PFSK-1 (cell line): ENCODE results near the gene TUBE1. TPM values are rescaled to one million over a fixed set of nuclear protein-coding genes. Genes with fewer than 3 reads are reported as not detected.
A peak's percentile ranks its signal among the peaks of the same experiment; 100 is the strongest.

Source experiments
- FOXP2 ChIP-seq: optimal IDR thresholded peaks from 2 replicates; pipeline ENCODE3; 2011; ENCODE audit warnings: borderline replicate concordance, control low read depth, inconsistent platforms; ENCODE audit not compliant: insufficient read depth; ENCODE audit errors: extremely low read length, extremely low read depth
- POLR2AphosphoS5 ChIP-seq: IDR thresholded peaks from 2 replicates; pipeline ENCODE4 v1.6.1; 2012; ENCODE audit warnings: low read depth, mild to moderate bottlenecking, control low read depth, low read length, moderate library complexity
- REST ChIP-seq, 2 experiments: IDR thresholded peaks; 2 replicates each; pipeline versions ENCODE4 v1.6.1 to v1.8.0; 2011 to 2012; ENCODE audit warnings: low read depth in 2 of 2, low read length in 2 of 2, control low read depth in 1 of 2, inconsistent platforms in 1 of 2, mild to moderate bottlenecking in 1 of 2, moderate library complexity in 1 of 2; ENCODE audit not compliant: insufficient read depth in 1 of 2
- SIN3A ChIP-seq: IDR thresholded peaks from 2 replicates; pipeline ENCODE4 v1.6.1; 2012; ENCODE audit warnings: mild to moderate bottlenecking, low read length, moderate library complexity, borderline replicate concordance; ENCODE audit not compliant: insufficient read depth
- TAF1 ChIP-seq: IDR thresholded peaks from 2 replicates; pipeline ENCODE4 v1.6.1; 2012; ENCODE audit warnings: low read length, control low read depth, borderline replicate concordance; ENCODE audit not compliant: insufficient read depth
- polyA plus RNA-seq: library from polyadenylated mRNA; unstranded; fragments of >200 nt; gene quantifications from one replicate; pipeline ENCODE4 v1.2.1, GENCODE V29; 2012; ENCODE audit warnings: low read depth, missing spikeins; ENCODE audit not compliant: insufficient read length

The TUBE1 gene
- polyA plus RNA-seq, result 28.3 TPM

- peak; percentile 87 for TF ChIP-seq POLR2AphosphoS5
- TF ChIP-seq TAF1, result 0 out of 2 replicates have a peak, but pooled peaks have one; percentile 26
- no peak for TF ChIP-seq REST (IDR thresholded peaks at IDR 0.05; ENCODE audit: insufficient read depth in 1 of 2, low read depth in 2 of 2, low read length in 2 of 2)
- TF ChIP-seq SIN3A, result 0 out of 2 replicates have a peak, but pooled peaks have one; percentile 10
- peak; percentile 86 for TF ChIP-seq FOXP2
These were observed at the start of gene TUBE1, which contains the start of gene FAM229B for GRCh38 chr6:112087136-112087911. Gene TUBE1, minus strand, starts transcription at chr6:112087482. Its CDS starts 48 bp downstream, at chr6:112087434. Gene FAM229B, plus strand, starts transcription at chr6:112087591. Its CDS starts 11,693 bp downstream, at chr6:112099284.

- TF ChIP-seq POLR2AphosphoS5 (no peak), TAF1 (no peak), SIN3A (no peak), REST (IDR thresholded peaks at IDR 0.05; ENCODE audit: insufficient read depth in 1 of 2, low read depth in 2 of 2, low read length in 2 of 2) (no peak), FOXP2 (no peak)
These were observed 43.6 kb upstream of the TUBE1 start for GRCh38 chr6:112130878-112131277.

- TF ChIP-seq POLR2AphosphoS5 (no peak), FOXP2 (no peak), SIN3A (no peak), TAF1 (no peak), REST (IDR thresholded peaks at IDR 0.05; ENCODE audit: insufficient read depth in 1 of 2, low read depth in 2 of 2, low read length in 2 of 2) (no peak)
These were observed 40.9 kb upstream of the TUBE1 start for GRCh38 chr6:112128208-112128607.

- TF ChIP-seq SIN3A (no peak), TAF1 (no peak), REST (IDR thresholded peaks at IDR 0.05; ENCODE audit: insufficient read depth in 1 of 2, low read depth in 2 of 2, low read length in 2 of 2) (no peak), FOXP2 (no peak), POLR2AphosphoS5 (no peak)
These were observed 36.7 kb upstream of the TUBE1 start for GRCh38 chr6:112123982-112124381.
